IMR-90 (cell line): ENCODE measurements around the gene CREBBP.

Source experiments
- CEBPB ChIP-seq: IDR thresholded peaks from 2 replicates; pipeline ENCODE4 v1.6.1; 2012; ENCODE audit warnings: low read depth, low read length, improper control_type of control experiment
- MAZ ChIP-seq: IDR thresholded peaks from 2 replicates; pipeline ENCODE4 v1.6.1; 2012; ENCODE audit warnings: low read depth, mild to moderate bottlenecking, low read length, improper control_type of control experiment, moderate library complexity, borderline replicate concordance
- POLR2A ChIP-seq: IDR thresholded peaks from 2 replicates; pipeline ENCODE4 v1.6.1; 2012; ENCODE audit warnings: mild to moderate bottlenecking, low read depth, low read length
- TF ChIP-seq, protein P1 (sequence below): conservative IDR thresholded peaks from 2 replicates; pipeline ENCODE4 v1.5.1; 2012; ENCODE audit warnings: mild to moderate bottlenecking, low read depth, low read length, improper control_type of control experiment

DNA sequence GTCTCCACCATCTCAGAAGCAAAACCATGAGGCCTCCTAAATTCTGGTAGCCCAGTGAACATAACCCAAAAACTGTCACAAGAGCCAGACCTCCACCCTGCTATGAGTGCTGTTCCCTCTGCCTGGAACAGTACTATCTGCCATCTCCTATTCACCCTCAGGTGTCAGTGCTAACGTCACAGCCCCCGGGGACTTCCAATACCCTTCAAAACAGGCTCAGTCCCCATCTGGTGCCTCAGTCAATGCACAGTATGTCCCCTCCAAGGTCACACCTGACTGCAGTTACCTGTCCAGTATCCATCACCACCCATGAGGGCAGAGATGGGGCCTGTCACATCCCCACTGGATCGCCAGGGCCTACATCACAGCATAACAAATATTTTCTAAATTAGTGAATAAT lies 11.5 kb downstream of the CREBBP start:
- TF ChIP-seq, protein P1, sequence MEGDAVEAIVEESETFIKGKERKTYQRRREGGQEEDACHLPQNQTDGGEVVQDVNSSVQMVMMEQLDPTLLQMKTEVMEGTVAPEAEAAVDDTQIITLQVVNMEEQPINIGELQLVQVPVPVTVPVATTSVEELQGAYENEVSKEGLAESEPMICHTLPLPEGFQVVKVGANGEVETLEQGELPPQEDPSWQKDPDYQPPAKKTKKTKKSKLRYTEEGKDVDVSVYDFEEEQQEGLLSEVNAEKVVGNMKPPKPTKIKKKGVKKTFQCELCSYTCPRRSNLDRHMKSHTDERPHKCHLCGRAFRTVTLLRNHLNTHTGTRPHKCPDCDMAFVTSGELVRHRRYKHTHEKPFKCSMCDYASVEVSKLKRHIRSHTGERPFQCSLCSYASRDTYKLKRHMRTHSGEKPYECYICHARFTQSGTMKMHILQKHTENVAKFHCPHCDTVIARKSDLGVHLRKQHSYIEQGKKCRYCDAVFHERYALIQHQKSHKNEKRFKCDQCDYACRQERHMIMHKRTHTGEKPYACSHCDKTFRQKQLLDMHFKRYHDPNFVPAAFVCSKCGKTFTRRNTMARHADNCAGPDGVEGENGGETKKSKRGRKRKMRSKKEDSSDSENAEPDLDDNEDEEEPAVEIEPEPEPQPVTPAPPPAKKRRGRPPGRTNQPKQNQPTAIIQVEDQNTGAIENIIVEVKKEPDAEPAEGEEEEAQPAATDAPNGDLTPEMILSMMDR = no peak
- TF ChIP-seq CEBPB (no peak), POLR2A (no peak), MAZ (no peak)
